HepG2 (cell line): Measurements from ENCODE around the gene SDK2. TPM values are rescaled to one million over a fixed set of nuclear protein-coding genes. Genes with fewer than 3 reads are reported as not detected.

Source experiments
- CAMTA2 ChIP-seq: sonication (generic); formaldehyde crosslinking; IDR thresholded peaks from 2 replicates; pipeline ENCODE4 v1.4.0; 2020; ENCODE audit warnings: mild to moderate bottlenecking, missing genetic modification reagents, borderline replicate concordance
- DDIT3 ChIP-seq: sonication (generic); formaldehyde crosslinking; IDR thresholded peaks from 2 replicates; pipeline ENCODE4 v1.4.0; 2020; ENCODE audit warnings: mild to moderate bottlenecking, missing genetic modification reagents
- FOXK2 ChIP-seq: fragments of 450-650 bp; IDR thresholded peaks from 2 replicates; pipeline ENCODE4 v1.6.1; 2016
- HNRNPLL ChIP-seq: fragments of 200-400 bp; formaldehyde crosslinking; IDR thresholded peaks from 2 replicates; pipeline ENCODE4 v1.6.1; 2017; ENCODE audit warnings: mild to moderate bottlenecking, low read depth, low read length; ENCODE audit not compliant: poor library complexity, severe bottlenecking
- NCOA2 ChIP-seq: sonication (generic); formaldehyde crosslinking; IDR thresholded peaks from 2 replicates; pipeline ENCODE4 v1.8.0; 2022; ENCODE audit warnings: inconsistent platforms
- NFYC ChIP-seq: IDR thresholded peaks from 2 replicates; pipeline ENCODE4 v1.6.1; 2016; ENCODE audit warnings: missing genetic modification reagents, missing compliant biosample characterization
- NR3C1 ChIP-seq: sonication (generic); formaldehyde crosslinking; IDR thresholded peaks from 2 replicates; pipeline ENCODE4 v1.4.0; 2020; ENCODE audit warnings: missing genetic modification reagents
- TAF1 ChIP-seq: sonication (generic); formaldehyde crosslinking; IDR thresholded peaks from 2 replicates; pipeline ENCODE4 v1.4.0; 2020; ENCODE audit warnings: missing genetic modification reagents
- TMF1 ChIP-seq: sonication (generic); formaldehyde crosslinking; IDR thresholded peaks from 2 replicates; pipeline ENCODE4 v1.8.1; 2022; ENCODE audit warnings: low read depth, missing genetic modification reagents
- ZBTB1 ChIP-seq: sonication (generic); formaldehyde crosslinking; IDR thresholded peaks from 2 replicates; pipeline ENCODE4 v1.4.0; 2020; ENCODE audit warnings: missing genetic modification reagents, borderline replicate concordance
- ZFP36 ChIP-seq: fragments of 150-350 bp; IDR thresholded peaks from 2 replicates; pipeline ENCODE4 v1.6.1; 2018; ENCODE audit warnings: borderline replicate concordance, low read length, low read depth; ENCODE audit not compliant: partially characterized antibody
- ZFY ChIP-seq: sonication (generic); formaldehyde crosslinking; IDR thresholded peaks from 2 replicates; pipeline ENCODE4 v1.4.0; 2020; ENCODE audit warnings: missing genetic modification reagents
- ZNF143 ChIP-seq: sonication (generic); formaldehyde crosslinking; IDR thresholded peaks from 2 replicates; pipeline ENCODE4 v1.4.0; 2020; ENCODE audit warnings: missing genetic modification reagents
- ZNF337 ChIP-seq: sonication (generic); formaldehyde crosslinking; IDR thresholded peaks from 2 replicates; pipeline ENCODE4 v1.5.1; 2020; ENCODE audit warnings: missing genetic modification reagents, low read depth, mild to moderate bottlenecking, borderline replicate concordance
- ZNF367 ChIP-seq: sonication (generic); formaldehyde crosslinking; IDR thresholded peaks from 2 replicates; pipeline ENCODE4 v1.4.0; 2020; ENCODE audit warnings: missing genetic modification reagents, borderline replicate concordance
- ZNF468 ChIP-seq: sonication (generic); formaldehyde crosslinking; IDR thresholded peaks from 2 replicates; pipeline ENCODE4 v1.8.0; 2022; ENCODE audit warnings: mild to moderate bottlenecking, moderate library complexity, missing genetic modification reagents
- ZNF614 ChIP-seq: IDR thresholded peaks from 2 replicates; pipeline ENCODE4 v1.6.1; 2018; ENCODE audit warnings: missing biosample characterization, missing genetic modification reagents, inconsistent platforms, borderline replicate concordance
- ZNF772 ChIP-seq: sonication (generic); formaldehyde crosslinking; IDR thresholded peaks from 2 replicates; pipeline ENCODE4 v1.5.0; 2020; ENCODE audit warnings: mild to moderate bottlenecking, missing genetic modification reagents
- ZNF879 ChIP-seq: sonication (generic); formaldehyde crosslinking; IDR thresholded peaks from 2 replicates; pipeline ENCODE4 v1.8.1; 2023; ENCODE audit warnings: missing genetic modification reagents
- polyA plus RNA-seq, 8 experiments: library from polyadenylated mRNA; depleted of rRNA in 3 of 8; stranded (reverse) in 7 of 8; unstranded in 1 of 8; fragments of >200 nt; fragmentation: Illumina TruSeq in 4 of 8; extraction: Trizol in 4 of 8; gene quantifications; 2 replicates each; pipeline versions ENCODE4 v1.2.1 to v1.2.3, GENCODE V29; 2011 to 2016; ENCODE audit warnings: low read depth in 4 of 8, missing spikeins in 1 of 8, mixed read lengths in 1 of 8; ENCODE audit not compliant: insufficient read depth in 1 of 8
- total RNA-seq, 5 experiments: library from RNA; depleted of rRNA; stranded (reverse); fragments of >200 nt; fragmentation: Illumina TruSeq; extraction: Trizol; gene quantifications; 2 replicates each; pipeline ENCODE4 v1.2.3, GENCODE V29; 2016; ENCODE audit warnings: low read depth in 1 of 5
- TF ChIP-seq, protein P1 (sequence below): sonication (generic); formaldehyde crosslinking; IDR thresholded peaks from 2 replicates; pipeline ENCODE4 v1.4.0; 2020; ENCODE audit warnings: missing genetic modification reagents
- TF ChIP-seq, protein P2 (sequence below): sonication (generic); formaldehyde crosslinking; IDR thresholded peaks from 2 replicates; pipeline ENCODE4 v1.4.0; 2020; ENCODE audit warnings: mild to moderate bottlenecking, missing genetic modification reagents
- TF ChIP-seq, protein P3 (sequence below): sonication (generic); formaldehyde crosslinking; IDR thresholded peaks from 2 replicates; pipeline ENCODE4 v1.5.0; 2020; ENCODE audit warnings: missing genetic modification reagents, mild to moderate bottlenecking, borderline replicate concordance
- TF ChIP-seq, protein P4 (sequence below): sonication (generic); formaldehyde crosslinking; IDR thresholded peaks from 2 replicates; pipeline ENCODE4 v1.4.0; 2020; ENCODE audit warnings: missing genetic modification reagents

The SDK2 gene
- total and polyA plus RNA-seq, 2 of the 13 experiments (the other 11 are each of a cell fraction or from before 2014, with no cell fraction given) = not detected

DNA sequence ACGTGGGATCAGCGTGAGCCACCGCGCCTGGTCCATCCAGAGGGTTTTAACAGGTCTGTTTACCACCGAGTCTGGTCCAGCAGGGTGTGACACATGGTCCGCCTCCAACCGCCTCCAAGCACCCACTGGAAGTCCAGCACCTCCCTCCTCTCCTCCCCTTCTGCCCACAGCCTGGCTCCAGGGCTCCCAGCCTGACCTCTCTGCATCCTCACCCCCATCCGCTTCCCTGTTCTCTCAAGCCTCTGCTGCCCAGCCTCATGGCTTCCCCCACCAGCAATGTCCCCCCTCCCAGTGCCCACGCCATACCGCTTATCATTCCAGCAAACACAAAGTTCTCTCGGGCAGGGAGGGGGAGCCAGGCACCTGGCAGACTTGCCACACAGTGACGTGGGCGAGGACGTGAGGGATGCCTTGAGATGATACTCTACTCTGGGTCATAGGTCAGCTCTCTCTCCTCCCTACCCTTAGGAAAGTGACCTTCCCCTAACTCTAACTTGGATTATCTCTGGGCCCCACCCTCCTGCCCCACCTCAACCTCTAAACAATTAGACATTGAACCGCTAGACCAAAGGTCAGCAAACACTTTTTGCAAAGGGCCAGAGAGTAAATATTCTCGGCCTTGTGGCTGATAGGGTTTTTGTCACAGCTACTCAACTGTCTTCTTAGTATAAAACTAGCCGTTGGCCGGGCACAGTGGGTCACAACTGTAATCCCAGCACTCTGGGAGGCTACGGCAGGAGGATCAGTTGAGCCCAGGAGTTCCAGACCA is 355.5 kb downstream of the SDK2 start (continued):
- TF ChIP-seq ZNF614 (CRISPR knock-in tag) (peak; percentile 93), ZNF468 (CRISPR knock-in tag) (no peak), NCOA2 (peak; percentile 93), ZNF879 (no peak), FOXK2 (no peak), CAMTA2 (CRISPR knock-in tag) (no peak), ZNF367 (CRISPR knock-in tag) (no peak), NR3C1 (no peak), ZFY (peak; percentile 46; the same call in 1 of the 2 replicates), ZNF143 (CRISPR knock-in tag) (peak; percentile 34; the same call in 1 of the 2 replicates), TAF1 (CRISPR knock-in tag) (0 out of 2 replicates have a peak, but pooled peaks have one; percentile 22), ZNF337 (0 out of 2 replicates have a peak, but pooled peaks have one; percentile 41), TMF1 (no peak), ZBTB1 (CRISPR knock-in tag) (no peak), ZFP36 (no peak), NFYC (CRISPR knock-in tag) (peak; percentile 37; the same call in 1 of the 2 replicates), HNRNPLL (peak; percentile 24), ZNF772 (CRISPR knock-in tag) (peak; percentile 98), DDIT3 (CRISPR knock-in tag) (0 out of 2 replicates have a peak, but pooled peaks have one; percentile 48)
- TF ChIP-seq, protein P1, sequence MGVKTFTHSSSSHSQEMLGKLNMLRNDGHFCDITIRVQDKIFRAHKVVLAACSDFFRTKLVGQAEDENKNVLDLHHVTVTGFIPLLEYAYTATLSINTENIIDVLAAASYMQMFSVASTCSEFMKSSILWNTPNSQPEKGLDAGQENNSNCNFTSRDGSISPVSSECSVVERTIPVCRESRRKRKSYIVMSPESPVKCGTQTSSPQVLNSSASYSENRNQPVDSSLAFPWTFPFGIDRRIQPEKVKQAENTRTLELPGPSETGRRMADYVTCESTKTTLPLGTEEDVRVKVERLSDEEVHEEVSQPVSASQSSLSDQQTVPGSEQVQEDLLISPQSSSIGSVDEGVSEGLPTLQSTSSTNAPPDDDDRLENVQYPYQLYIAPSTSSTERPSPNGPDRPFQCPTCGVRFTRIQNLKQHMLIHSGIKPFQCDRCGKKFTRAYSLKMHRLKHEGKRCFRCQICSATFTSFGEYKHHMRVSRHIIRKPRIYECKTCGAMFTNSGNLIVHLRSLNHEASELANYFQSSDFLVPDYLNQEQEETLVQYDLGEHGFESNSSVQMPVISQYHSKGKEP = no peak
- TF ChIP-seq, protein P2, sequence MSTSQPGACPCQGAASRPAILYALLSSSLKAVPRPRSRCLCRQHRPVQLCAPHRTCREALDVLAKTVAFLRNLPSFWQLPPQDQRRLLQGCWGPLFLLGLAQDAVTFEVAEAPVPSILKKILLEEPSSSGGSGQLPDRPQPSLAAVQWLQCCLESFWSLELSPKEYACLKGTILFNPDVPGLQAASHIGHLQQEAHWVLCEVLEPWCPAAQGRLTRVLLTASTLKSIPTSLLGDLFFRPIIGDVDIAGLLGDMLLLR = no peak; the same call in 1 of the 2 replicates
- TF ChIP-seq, protein P3, sequence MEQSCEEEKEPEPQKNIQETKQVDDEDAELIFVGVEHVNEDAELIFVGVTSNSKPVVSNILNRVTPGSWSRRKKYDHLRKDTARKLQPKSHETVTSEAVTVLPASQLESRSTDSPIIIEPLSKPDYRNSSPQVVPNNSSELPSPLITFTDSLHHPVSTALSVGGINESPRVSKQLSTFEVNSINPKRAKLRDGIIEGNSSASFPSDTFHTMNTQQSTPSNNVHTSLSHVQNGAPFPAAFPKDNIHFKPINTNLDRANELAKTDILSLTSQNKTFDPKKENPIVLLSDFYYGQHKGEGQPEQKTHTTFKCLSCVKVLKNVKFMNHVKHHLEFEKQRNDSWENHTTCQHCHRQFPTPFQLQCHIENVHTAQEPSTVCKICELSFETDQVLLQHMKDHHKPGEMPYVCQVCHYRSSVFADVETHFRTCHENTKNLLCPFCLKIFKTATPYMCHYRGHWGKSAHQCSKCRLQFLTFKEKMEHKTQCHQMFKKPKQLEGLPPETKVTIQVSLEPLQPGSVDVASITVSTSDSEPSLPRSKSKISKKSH (CRISPR knock-in tag) = peak; percentile 13; the same call in 1 of the 2 replicates
- TF ChIP-seq, protein P4, sequence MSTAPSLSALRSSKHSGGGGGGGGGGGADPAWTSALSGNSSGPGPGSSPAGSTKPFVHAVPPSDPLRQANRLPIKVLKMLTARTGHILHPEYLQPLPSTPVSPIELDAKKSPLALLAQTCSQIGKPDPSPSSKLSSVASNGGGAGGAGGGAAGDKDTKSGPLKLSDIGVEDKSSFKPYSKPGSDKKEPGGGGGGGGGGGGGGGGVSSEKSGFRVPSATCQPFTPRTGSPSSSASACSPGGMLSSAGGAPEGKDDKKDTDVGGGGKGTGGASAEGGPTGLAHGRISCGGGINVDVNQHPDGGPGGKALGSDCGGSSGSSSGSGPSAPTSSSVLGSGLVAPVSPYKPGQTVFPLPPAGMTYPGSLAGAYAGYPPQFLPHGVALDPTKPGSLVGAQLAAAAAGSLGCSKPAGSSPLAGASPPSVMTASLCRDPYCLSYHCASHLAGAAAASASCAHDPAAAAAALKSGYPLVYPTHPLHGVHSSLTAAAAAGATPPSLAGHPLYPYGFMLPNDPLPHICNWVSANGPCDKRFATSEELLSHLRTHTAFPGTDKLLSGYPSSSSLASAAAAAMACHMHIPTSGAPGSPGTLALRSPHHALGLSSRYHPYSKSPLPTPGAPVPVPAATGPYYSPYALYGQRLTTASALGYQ (CRISPR knock-in tag) = peak; percentile 78; the same call in 1 of the 2 replicates
